HG03139 (cell line): Measurements from ENCODE around the gene LAMTOR3.

ENCODE experiments used
- ATAC-seq: cut with Tn5 transposase; IDR thresholded peaks from one replicate; pipeline ENCODE4 v1.9.1; 2021; ENCODE audit not compliant: unreplicated experiment

The LAMTOR3 gene, protein sequence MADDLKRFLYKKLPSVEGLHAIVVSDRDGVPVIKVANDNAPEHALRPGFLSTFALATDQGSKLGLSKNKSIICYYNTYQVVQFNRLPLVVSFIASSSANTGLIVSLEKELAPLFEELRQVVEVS

DNA sequence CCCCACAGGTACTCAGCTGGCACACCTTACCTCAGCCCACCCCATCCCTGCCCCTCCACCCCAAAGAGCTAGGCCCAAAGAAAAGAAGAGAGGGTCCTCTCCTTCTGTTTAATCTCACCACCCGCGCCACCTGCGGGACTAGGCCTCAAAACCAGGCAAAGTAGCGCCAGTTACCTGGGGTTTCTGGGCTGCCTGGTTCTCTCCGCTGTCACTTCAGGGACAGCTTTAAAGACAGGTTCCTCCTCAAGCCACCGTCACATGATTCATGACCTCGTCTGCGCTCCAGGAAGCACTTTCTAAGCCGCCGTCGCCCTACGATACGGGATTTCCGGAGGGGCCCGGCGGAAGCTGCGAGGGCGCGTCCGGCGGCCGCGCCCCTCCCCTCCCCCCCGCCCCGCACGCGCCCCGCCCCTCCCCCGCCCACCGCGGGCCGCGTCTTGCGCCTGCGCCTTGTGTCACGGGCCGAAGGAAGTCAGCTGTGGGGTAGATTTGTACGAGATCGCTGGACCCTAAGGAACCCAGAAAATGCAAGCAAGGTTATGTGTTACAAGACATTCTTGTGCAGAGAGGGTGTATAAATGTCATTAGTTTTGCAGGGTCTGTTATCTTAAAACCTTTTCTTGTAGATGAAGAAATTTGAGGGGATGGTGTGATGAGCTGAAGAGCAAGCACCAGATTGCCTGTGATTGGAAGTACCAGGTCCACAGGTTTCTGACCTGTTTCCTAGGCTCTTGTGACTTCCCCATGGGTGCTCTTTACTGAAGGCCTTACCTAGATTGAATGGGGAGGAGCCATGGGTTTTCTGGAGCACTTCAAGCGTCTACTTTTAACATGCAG is at the start of gene LAMTOR3:
LAMTOR3 (minus strand) TSS at position 267 of the 837 bp plus-strand sequence. CDS start 464 bp downstream, outside the sequence.
- peak; percentile 99 for ATAC-seq

DNA sequence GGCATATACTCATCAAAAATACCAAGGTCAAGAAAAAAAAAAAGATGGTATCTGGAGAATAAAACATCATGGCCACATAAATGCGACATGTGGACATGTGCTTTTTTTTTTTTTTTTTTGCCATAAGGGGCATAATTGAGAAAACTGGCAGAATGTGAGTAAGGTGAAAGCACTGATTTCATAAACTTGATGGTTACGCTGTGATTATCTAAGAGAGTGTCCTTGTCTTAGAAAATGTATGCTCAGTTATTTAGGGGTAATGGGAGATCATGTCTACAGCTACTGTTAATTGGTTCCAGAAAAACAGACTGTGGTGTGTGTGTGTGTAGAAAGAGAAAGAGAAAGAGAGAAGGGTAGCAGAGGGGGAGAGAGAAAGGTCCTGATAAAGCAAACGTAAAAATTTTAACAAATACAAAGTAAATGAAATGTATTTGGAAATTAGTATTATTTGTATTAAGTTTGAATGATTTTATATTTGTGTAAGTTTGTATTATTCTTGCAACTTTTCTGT is 44.1 kb upstream of the LAMTOR3 start:
- ATAC-seq: no peak

DNA sequence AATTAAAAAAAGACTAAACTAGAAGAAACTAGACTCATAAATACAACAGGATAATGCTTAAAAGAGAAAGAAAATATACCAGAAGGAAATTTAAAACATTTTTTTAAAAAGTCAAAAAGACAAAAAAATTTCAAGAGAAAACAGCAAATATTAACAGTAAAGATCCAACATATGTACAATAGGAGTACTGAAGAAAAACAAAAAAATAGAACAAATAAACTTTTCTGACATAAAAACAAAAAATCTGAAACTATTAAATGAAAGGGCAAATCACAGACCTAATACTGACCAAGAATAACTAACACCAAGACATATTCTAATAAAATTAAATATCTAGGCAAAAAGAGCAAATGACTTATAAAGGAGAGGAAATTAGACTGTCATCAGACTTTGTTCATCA is 40.7 kb upstream of the LAMTOR3 start:
- no peak for ATAC-seq

DNA sequence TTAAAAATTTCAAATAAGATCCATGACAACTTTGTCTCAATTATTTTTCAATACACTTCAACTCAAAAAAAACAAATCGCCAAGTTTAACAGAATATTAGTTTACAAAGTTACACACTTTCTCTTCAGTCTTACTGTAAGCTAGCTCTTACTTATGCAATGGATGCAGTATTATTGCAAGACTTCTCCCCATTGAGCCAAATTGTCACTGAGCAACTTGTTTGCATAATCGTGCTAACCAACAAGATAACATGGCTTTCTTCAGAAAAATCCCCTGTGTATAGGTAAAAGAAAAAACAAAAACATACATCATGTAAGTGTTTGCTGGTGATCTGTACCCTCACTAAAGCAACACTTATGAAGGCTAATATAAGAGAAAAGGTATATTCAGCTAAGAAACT is 33.3 kb upstream of the LAMTOR3 start:
- no peak for ATAC-seq

DNA sequence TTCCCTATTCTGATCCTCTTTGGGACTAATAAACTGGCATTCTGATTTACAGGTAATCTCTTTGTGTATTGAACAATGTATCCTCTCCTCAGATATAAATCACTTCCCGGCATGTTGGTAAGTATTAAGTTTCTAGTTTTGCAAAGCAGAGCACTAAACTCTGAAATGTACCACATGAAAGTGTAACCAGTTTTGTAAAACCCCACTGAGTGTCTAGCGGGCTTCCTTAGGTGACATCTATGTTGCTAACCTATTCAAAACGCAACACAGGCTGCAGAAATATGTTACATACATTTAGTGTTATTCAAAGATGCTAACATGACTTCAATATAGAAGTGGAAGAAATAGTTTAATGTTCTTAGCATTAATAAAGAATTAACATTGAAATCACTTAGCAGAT is 26.9 kb upstream of the LAMTOR3 start:
- ATAC-seq: no peak

DNA sequence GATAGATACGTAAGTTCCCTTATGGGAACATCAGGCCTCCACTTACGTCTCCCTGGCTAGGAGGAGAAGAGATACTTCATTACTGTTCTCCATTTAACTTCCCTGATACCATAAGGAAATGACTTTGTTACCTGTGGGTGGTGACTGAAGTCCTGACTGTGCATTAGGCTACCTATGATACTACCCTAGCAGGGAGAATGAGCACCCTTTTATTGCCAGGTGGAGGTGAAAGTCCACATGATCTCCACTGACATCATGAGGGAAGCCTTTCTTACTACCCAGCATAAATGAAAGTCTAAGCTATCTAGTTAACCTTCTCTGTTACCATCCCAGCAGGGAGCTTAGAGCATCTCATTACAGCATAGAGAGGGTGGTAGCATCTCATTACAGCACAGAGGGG is 24.4 kb upstream of the LAMTOR3 start:
- no peak for ATAC-seq

DNA sequence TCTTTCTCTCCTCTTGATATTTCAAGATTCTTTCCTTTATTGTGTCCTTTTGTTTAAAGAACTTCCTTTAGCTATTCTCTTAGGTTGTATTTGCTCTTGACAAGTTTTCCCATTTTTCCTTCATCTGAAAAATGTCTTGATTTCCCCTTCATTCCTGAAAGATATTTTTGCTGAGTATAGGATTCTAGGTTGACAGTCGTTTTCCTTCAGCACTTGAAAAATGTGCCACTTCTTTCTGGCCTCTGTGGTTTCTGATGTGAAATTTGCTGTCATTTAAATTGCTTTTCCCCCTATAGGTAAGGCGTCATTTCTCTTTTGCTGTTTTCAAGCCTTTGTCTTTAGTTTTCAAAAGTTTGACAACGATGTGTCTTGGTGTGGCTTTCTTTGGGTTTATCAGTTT is 23.3 kb upstream of the LAMTOR3 start:
- ATAC-seq: no peak

DNA sequence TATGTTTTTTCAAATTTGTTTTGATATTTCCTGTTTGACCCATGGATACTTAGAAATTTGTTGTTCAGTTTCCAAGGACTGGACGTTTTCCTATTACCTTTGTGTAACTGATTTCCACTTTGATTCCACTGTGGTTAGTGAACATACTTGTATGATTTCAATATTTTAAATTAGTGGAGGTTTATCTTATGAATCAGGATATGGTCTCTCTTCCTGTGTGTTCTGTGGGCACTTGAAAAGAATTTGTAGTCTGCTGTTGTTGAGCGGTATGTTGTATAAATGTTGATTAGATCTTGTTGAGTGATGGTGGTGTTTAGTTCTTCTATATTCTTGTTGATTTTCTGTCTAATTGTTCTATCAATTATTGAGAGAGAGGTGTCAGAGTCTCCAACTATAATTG is 21.2 kb upstream of the LAMTOR3 start:
- ATAC-seq: no peak

DNA sequence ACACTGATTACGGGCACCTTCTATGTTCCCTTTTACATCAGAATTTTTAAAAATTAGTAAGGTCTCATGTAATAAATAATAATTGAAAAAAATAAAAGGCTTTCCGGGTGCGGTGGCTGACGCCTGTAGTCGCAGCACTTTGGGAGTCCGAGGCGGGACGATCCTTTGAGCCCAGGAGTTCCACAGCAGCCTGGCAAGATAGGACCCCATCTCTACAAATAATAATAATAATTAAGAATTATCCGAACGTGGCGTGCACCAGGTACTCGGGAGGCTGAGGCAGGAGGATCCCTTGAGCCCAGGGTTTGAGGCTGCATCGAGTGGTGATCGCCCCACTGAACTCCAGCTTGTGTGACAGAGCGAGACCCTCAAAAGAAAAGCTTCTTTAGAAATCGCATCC is 771 bp upstream of the LAMTOR3 start:
- ATAC-seq: no peak

DNA sequence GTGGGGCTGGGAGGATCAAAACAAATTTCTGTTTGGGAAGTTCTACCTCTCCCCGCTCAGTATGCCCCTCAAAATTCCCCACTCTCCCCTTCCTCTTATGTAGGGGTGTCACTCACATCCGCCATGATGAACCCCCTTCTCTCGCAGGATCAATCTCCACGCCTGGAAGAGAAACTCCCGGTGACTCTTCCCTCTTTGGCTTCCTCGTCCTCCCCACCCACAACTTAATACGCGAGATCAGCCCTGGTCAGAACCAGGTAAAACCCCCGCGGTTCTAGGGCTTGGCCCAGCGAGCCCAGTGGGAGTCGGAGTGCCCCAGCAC is 427 bp downstream of the LAMTOR3 start:
- peak; percentile 1 for ATAC-seq

DNA sequence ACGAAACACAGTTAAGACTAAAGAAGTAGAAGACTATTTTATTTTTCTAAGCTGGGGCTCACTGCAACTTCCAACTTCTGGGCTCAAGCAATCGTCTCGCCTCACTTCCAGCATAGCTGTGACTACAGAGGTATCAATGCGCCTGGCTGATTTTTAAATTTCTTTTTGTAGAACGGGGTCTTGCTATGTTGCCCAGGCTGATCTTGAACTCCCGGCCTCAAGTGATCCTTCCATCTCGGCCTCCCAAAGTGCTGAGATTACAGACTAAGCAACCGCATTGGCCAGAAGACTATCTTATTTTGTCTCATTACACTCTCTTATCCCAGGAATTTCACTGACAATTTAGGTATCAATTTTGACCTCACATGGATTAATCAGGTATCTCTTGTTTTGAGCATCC is 1.2 kb downstream of the LAMTOR3 start:
- ATAC-seq: no peak

DNA sequence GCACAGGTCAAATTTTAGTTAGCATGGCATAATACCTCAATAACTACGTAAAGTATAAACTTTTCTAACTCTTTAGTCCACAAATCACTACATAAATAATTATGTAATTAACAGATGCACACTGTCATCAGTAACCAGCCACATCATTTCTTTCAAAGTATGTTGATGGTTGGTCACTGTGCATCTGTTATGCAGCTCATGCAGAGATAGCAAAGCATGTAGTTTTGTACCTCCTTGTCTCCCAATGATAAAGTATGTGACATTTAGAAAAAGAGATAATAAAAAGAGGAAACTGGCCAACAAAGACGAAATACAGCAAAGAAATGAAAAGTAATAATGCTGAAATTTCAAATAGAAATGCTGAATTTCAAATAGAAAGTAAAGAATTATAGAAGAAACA is 2.9 kb downstream of the LAMTOR3 start:
- no peak for ATAC-seq

DNA sequence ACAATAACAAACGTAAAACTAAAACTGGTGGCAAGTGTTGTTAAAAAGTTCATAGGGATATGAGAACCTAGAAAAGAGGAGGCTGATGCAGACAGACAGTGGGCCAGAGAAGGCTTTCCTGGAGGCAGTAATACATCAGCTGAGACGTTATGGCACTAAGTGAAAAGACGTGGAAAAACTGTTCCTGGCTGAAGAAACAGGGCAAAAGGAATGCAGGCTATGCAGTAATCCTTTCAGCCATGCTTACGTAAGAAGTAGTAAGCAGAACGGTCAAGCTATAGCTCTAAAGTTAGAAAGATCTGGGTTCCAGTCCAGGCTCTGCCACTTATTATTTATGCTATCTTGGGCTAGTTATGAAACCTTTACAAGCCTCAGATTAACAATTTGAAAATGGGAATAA is 6.4 kb downstream of the LAMTOR3 start:
- ATAC-seq: no peak

DNA sequence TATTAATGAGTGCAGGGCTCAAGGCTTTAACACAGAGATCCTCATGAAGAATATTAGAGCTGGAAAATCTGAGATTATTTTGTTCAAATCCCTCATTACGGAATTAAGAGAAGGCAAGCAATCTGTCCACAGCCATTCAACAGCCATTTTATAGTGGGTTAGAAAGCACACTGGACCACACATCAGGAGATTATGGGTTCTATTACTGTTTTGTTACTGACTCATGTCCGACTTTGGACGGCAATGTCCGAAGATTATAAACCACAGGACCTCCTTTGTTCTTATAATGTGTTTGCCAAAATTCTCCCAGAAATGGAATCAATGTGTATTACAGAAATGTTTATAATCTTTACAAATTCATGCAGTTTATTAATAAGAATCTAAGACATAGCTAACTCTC is 8.1 kb downstream of the LAMTOR3 start:
- ATAC-seq: no peak

DNA sequence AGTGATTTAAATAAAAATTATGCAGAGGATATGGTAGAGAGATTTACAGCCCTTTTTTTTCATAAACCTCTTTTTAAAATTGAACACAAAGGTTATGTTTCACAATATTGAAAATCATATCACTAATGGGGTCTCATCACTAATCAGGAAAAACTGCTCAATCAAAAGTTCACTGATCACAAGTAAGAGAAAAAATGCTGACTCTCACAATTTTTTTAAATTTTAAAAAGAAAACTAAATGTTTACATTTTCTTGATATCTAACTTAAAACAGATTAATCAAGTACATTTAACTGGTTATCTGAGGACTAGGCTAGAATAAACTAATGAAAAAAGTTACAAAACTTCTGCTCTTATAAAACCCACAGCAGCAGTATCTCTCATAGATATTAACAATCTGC is 8.5 kb downstream of the LAMTOR3 start:
- ATAC-seq: no peak

DNA sequence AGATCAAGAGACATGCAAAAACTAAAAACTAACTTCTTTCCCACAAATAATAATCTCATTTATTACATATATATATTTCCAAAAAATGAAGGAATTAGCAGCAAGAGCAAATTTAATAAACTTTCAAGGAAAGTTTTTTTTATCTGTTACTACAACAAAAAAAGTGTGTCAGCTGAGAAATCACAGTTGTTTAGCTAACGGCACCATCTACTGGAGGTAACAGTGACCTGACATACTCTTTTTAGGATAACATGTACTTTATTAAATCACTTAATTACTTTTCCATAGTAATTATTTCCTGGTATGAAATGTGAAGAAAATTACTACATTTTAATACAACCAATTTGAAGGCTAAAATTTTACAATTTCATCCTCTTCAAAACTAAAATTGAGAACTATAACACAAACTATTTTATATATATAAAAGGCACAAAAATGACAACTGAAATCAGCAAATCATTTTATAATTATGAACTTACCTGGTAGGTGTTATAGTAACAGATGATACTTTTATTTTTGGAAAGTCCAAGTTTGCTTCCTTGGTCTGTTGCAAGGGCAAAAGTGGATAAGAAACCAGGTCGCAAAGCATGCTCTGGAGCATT is 9.1 kb downstream of the LAMTOR3 start:
- no peak for ATAC-seq

DNA sequence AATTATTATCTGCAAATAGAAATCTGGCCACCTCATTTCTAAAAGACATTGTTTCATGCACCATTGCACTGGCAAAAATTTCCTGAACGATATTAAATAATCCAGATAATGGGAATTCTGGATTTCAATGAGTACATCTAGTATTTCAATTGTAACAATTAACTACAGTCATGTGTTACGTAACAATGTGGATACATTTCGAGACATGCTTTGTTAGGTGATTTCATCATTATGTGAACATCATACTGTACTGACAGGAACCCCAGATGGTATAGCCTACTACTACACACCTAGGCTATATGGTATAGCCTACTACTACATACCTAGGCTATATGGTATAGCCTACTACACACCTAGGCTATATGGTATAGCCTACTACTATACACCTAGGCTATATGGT is 14.8 kb downstream of the LAMTOR3 start:
- ATAC-seq: no peak

DNA sequence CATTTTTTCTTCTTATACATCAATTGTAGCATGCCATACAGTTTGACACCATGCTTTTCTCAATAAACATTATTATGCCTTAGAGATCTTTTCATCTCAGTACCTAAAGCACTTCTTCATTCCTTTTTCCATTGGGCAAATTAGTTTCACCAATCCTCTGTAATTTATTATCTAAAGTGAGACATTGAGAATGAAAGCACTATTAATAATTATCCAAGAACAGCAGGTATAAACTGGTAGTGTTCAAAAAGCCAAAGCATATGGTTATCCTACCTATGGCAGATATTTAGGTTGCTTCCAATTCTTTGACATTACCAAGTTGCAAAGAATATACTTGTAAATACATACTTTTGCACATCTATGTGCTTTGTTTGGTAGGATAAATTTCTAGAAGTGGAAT is 15.6 kb downstream of the LAMTOR3 start:
- ATAC-seq: no peak

DNA sequence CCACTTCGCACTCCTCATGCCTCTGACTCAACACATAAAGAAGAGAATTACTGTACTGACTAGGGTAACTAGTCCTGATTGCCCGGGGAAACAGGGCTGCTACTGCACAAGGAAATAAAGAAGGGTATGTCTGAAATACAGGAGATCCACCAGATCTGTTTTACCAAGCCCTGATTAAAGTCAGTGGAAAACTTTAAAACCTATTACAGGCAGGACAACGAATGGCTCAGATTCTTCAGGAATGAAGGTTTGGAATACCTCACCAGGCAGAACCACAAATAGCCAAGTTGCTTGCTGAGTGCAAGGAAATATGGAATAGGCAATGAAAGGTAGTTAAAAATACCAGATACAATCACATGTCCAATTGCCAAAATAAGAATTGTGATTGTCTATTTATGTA is 17.3 kb downstream of the LAMTOR3 start:
- no peak for ATAC-seq

DNA sequence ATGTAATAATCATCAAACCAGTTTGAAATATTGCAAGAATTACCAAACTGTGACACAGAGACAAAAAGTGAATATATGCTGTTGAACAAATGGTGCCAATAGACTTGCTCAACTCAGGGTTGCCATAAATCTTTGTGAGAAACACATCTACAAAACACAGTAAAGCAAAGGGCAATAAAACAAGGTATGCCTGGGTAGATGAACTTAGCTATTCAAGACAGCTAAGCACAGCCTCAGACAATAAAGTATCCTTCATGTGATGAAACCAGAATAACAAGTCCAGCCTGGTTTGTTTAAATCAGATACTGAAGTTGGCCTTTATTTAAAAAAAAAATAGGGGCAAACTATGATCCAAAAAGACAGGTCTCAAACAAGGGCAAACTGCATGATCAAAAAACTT is 19.2 kb downstream of the LAMTOR3 start:
- no peak for ATAC-seq

DNA sequence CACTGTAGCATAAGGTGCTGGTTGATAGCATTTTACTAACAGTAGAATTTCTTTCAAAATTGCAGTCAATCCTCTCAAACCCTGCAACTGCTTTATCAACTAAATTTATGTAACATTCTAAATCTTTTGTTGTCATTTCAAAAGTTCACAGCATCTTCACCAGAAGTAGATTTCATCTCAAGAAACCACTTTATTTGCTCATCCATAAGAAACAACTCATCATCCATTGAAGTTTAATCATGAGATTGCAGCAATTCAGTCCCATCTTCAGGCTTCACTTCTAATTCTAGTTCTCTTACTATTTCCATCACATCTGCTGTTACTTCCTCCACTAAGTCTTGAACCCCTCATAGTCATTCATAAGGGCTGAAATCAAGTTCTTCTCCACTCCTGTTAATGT is 21.7 kb downstream of the LAMTOR3 start:
- ATAC-seq: no peak

DNA sequence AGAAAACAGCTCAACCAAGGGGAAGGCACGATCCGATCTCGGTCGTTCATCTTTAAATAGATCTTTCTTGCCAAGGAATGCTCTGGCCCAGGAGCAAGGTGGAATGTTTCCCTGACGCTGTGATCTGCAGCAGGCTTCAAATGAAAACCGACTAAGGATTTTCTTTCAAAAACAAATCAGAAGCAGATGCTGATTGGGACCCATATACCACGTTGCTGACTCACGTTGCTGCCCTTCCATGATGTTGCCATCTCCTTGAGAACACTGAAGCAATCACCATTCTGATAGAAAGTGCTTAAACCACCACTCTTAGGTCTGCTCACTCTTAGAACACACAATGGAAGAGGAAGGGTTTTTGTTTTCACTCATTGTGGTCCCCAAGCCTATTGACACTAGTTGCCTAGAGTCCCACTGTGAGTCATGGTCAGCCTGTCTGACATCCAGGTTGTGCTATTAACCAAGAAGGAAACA is 26.1 kb downstream of the LAMTOR3 start:
- no peak for ATAC-seq
